ENCODE data around the gene ALG2. TPM values are rescaled to one million over a fixed set of nuclear protein-coding genes. Genes with fewer than 3 reads are reported as not detected.
A peak's percentile ranks its signal among the peaks of the same experiment; 100 is the strongest.

Gene ALG2
- total RNA-seq, 4 donors from 2014 or later, result 21.9 to 32.3 (median 25.4) TPM

DNA sequence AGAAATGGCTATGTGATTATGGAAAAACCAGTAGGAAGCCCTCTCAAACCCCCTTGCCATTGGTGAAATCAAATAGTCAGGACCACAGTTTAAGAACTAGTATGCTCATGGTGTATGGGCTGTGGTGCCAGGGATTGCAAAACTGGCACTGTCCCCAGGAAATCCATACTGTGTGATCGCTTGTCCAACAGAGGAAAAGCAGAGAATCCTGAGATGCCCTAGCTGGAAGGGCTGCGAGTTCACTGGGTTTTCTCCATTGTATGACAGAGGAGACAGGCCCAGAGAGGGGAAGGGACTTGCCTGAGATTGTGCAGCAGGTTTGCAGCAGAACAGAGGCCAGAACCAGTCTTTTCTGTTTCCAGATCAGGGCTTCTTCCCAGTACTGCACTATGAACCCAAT, 12.9 kb upstream of the ALG2 start:
- Histone ChIP-seq H3K4me3 (no peak overlapping the region), H3K4me1 (no peaks in the 10 kb centered on the region), H3K9me3 (no peaks in the 10 kb centered on the region), H3K27ac (no peak overlapping the region), H3K36me3 (peaks cover 0 to 86% of the 10 kb centered on the region in 2 donors), H3K27me3 (no peaks in the 10 kb centered on the region)
- 88% methylated on average over 1 to 2 of the region's 2 CpGs for WGBS, 2 donors (ENCODE audit: low coverage in 1 of 2)
- ATAC-seq, result no peak
- TF ChIP-seq, protein P1, sequence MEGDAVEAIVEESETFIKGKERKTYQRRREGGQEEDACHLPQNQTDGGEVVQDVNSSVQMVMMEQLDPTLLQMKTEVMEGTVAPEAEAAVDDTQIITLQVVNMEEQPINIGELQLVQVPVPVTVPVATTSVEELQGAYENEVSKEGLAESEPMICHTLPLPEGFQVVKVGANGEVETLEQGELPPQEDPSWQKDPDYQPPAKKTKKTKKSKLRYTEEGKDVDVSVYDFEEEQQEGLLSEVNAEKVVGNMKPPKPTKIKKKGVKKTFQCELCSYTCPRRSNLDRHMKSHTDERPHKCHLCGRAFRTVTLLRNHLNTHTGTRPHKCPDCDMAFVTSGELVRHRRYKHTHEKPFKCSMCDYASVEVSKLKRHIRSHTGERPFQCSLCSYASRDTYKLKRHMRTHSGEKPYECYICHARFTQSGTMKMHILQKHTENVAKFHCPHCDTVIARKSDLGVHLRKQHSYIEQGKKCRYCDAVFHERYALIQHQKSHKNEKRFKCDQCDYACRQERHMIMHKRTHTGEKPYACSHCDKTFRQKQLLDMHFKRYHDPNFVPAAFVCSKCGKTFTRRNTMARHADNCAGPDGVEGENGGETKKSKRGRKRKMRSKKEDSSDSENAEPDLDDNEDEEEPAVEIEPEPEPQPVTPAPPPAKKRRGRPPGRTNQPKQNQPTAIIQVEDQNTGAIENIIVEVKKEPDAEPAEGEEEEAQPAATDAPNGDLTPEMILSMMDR (IDR thresholded peaks at IDR 0.05), result no peak
- TF ChIP-seq POLR2AphosphoS5 (IDR thresholded peaks at IDR 0.05) (no peak), POLR2A (IDR thresholded peaks at IDR 0.05) (no peak), EP300 (IDR thresholded peaks at IDR 0.05) (no peak)

DNA sequence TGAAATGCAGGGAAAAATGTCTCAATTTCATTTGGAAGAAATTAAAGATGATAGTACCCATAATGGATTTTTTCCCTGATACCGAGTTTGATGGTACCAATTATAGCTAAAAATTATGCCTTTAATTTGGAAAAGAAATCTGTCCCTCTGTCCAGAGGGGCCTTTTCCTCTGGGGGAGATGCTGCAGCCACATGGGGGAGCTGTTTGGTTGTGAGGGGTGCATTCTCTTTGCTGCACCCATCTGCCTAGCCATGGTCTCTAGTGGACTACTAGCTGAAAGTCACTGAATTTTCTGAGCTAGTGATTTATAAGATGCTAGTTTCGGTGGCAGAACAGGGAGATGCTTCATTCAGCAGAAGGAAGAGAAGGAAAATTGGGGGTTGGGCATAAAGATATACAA, 10.0 kb upstream of the ALG2 start:
- Histone ChIP-seq H3K27me3 (no peaks in the 10 kb centered on the region), H3K27ac (no peak overlapping the region), H3K9me3 (no peaks in the 10 kb centered on the region), H3K4me3 (no peak overlapping the region), H3K36me3 (peaks cover 0 to 83% of the 10 kb centered on the region in 2 donors), H3K4me1 (peaks cover 0 to 2% (median 0%) of the 10 kb centered on the region in 3 donors)
- no peak for ATAC-seq
- TF ChIP-seq POLR2AphosphoS5 (IDR thresholded peaks at IDR 0.05), result no peak
- TF ChIP-seq, protein P1 (IDR thresholded peaks at IDR 0.05), result peak in 2 of 4 experiments; percentile 16 to 47
- WGBS, 2 donors (ENCODE audit: low coverage in 1 of 2), result 67 to 95% methylated on average over 1 to 2 of the region's 2 CpGs

DNA sequence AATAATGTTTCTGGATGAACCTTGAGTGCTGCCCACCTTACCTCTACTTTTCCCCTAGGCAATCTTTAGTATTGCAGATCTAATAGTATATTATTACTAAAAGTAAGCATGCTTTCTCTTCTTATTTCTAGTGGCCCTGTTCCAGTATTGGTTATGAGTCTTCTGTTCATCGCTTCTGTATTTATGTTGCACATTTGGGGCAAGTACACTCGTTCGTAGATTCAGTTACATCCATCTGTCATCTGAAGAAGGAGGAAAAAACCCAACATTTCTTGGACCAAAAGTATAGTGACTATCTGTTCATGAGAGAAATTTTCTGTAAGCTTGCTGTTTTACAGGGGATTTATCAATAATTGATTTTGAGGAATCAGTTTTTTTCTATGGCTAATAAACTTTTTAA, 8.5 kb upstream of the ALG2 start:
- ATAC-seq, result no peak
- TF ChIP-seq POLR2AphosphoS5 (IDR thresholded peaks at IDR 0.05) (no peak), POLR2A (IDR thresholded peaks at IDR 0.05) (no peak), EP300 (IDR thresholded peaks at IDR 0.05) (no peak)
- TF ChIP-seq, protein P1 (IDR thresholded peaks at IDR 0.05), result no peak
- Histone ChIP-seq H3K36me3 (peaks cover 0 to 89% of the 10 kb centered on the region in 2 donors), H3K27me3 (no peaks in the 10 kb centered on the region), H3K4me1 (peaks cover 0 to 17% (median 2%) of the 10 kb centered on the region in 3 donors), H3K27ac (no peak overlapping the region), H3K4me3 (no peak overlapping the region), H3K9me3 (no peaks in the 10 kb centered on the region)
- 85% methylated on average over 3 of the region's 3 CpGs; no CpG with 5 or more reads in 1 of the 2 donors for WGBS, 2 donors (ENCODE audit: low coverage in 1 of 2)

DNA sequence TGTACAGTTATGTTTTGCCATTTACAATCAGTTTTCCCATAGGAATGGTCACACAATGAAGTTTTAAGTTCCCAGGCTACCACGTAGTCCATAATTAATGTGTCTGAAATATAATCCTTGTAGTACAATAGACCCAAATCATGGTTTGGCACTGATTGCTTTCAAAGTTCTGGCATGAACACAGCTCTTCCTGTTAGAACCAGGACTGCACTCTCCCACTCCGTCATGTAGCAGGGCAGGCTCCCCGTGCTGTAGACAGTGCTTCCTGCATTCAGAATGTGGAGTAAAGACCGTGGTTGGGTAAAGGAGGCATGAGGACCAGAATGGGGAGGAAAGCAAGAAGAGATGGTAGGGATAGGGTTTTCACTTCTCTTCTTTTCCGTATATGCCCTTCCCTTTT, 4.3 kb upstream of the ALG2 start:
- Histone ChIP-seq H3K4me3 (no peak overlapping the region), H3K27ac (no peak overlapping the region), H3K9me3 (no peaks in the 10 kb centered on the region), H3K36me3 (peaks cover 0 to 53% of the 10 kb centered on the region in 2 donors), H3K27me3 (no peaks in the 10 kb centered on the region), H3K4me1 (peaks cover 0 to 44% (median 24%) of the 10 kb centered on the region in 3 donors)
- 62 to 81% methylated on average over 5 of the region's 5 CpGs for WGBS, 2 donors (ENCODE audit: low coverage in 1 of 2)
- TF ChIP-seq POLR2AphosphoS5 (IDR thresholded peaks at IDR 0.05), result no peak
- TF ChIP-seq EP300 (IDR thresholded peaks at IDR 0.05), result no peak
- TF ChIP-seq, protein P1 (IDR thresholded peaks at IDR 0.05), result no peak
- TF ChIP-seq POLR2A (IDR thresholded peaks at IDR 0.05), result no peak
- ATAC-seq, result no peak

DNA sequence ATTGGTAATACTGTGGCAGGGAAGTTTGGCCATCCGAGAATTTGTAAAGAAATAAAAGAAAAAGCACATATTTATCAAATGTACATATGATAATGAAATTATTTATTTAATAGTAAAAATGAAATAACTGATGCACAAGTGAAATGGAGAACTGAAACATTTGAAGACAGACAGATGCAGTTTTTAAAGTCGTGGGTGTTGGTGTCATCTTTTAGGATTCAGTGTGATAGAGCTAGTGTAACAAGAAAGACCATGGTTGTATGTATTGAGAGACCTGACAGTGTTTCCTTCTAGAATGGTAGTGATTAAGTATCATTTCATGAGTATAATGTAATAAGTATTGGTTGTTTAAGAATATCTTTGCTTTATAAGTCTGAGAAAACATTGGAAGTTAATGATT, 2.7 kb upstream of the ALG2 start:
- WGBS, 2 donors (ENCODE audit: low coverage in 1 of 2), result 77 to 91% methylated on average over 2 of the region's 2 CpGs
- Histone ChIP-seq H3K4me1 (peaks cover 3 to 60% (median 40%) of the 10 kb centered on the region in 3 donors), H3K27ac (no peak overlapping the region), H3K36me3 (peaks cover 0 to 37% of the 10 kb centered on the region in 2 donors), H3K9me3 (no peaks in the 10 kb centered on the region), H3K4me3 (no peak overlapping the region), H3K27me3 (no peaks in the 10 kb centered on the region)
- no peak for TF ChIP-seq POLR2A (IDR thresholded peaks at IDR 0.05)
- TF ChIP-seq, protein P1 (IDR thresholded peaks at IDR 0.05), result no peak
- TF ChIP-seq POLR2AphosphoS5 (IDR thresholded peaks at IDR 0.05), result no peak
- no peak for TF ChIP-seq EP300 (IDR thresholded peaks at IDR 0.05)
- no peak for ATAC-seq

Data from gastroesophageal sphincter (tissue), 4 donors.